Loucy (cell line): ENCODE measurements around the gene MCTP2.

Experiments
- H2AFZ ChIP-seq: fragments of 200-600 bp; sonication (generic); 2 replicates; pipeline ENCODE4 v1.6.0; 2016; ENCODE audit warnings: antibody characterized with exemption, mild to moderate bottlenecking, low read length, moderate library complexity
- H3F3A ChIP-seq: fragments of 200-600 bp; 2 replicates; pipeline ENCODE4 v1.6.0; 2016; ENCODE audit warnings: antibody characterized with exemption, low read depth, mild to moderate bottlenecking
- H3K27me3 ChIP-seq: fragments of 200-600 bp; sonication (generic); 2 replicates; pipeline ENCODE4 v1.6.1; 2014; ENCODE audit warnings: low read length, mild to moderate bottlenecking; ENCODE audit not compliant: insufficient read depth, poor library complexity, severe bottlenecking
- H3K36me3 ChIP-seq: fragments of 200-600 bp; sonication (generic); 2 replicates; pipeline ENCODE4 v1.6.1; 2016; ENCODE audit warnings: low read length; ENCODE audit not compliant: insufficient read depth
- H3K4me1 ChIP-seq: fragments of 200-600 bp; sonication (generic); 2 replicates; pipeline ENCODE4 v1.5.1; 2014; ENCODE audit warnings: low read length, mild to moderate bottlenecking; ENCODE audit not compliant: insufficient read depth, poor library complexity, severe bottlenecking
- H3K4me2 ChIP-seq: fragments of 200-600 bp; sonication (generic); 2 replicates; pipeline ENCODE4 v1.6.0; 2014; ENCODE audit warnings: antibody characterized with exemption, low read length, low read depth, mild to moderate bottlenecking; ENCODE audit not compliant: poor library complexity, severe bottlenecking
- H3K4me3 ChIP-seq: fragments of 200-600 bp; sonication (generic); 2 replicates; pipeline ENCODE4 v1.5.1; 2014; ENCODE audit warnings: low read length, mild to moderate bottlenecking, mixed read lengths; ENCODE audit not compliant: poor library complexity, severe bottlenecking
- H3K79me2 ChIP-seq: fragments of 200-600 bp; sonication (generic); 2 replicates; pipeline ENCODE4 v1.6.1; 2014; ENCODE audit warnings: low read length; ENCODE audit not compliant: insufficient read depth
- H3K9ac ChIP-seq: fragments of 200-600 bp; sonication (generic); 2 replicates; pipeline ENCODE4 v1.6.0; 2014; ENCODE audit warnings: mild to moderate bottlenecking, low read depth, low read length, moderate library complexity; ENCODE audit not compliant: poor library complexity, severe bottlenecking
- H3K9me2 ChIP-seq: fragments of 200-600 bp; sonication (generic); replicated peaks from 2 replicates; pipeline ENCODE4 v1.6.1; 2016; ENCODE audit warnings: low read depth, low read length, mixed read lengths
- H3K9me3 ChIP-seq: fragments of 200-600 bp; sonication (generic); 2 replicates; pipeline ENCODE4 v1.6.1; 2014; ENCODE audit warnings: mild to moderate bottlenecking, antibody characterized with exemption, low read length, low read depth; ENCODE audit not compliant: insufficient read depth
- H4K20me1 ChIP-seq: fragments of 200-600 bp; sonication (generic); 2 replicates; pipeline ENCODE4 v1.6.0; 2014; ENCODE audit warnings: antibody characterized with exemption, low read length, mild to moderate bottlenecking; ENCODE audit not compliant: insufficient read depth, poor library complexity, severe bottlenecking
- EZH2phosphoT487 ChIP-seq: fragments of 200-600 bp; IDR thresholded peaks from 2 replicates; pipeline ENCODE4 v1.6.1; 2018; ENCODE audit warnings: antibody characterized with exemption, mild to moderate bottlenecking, moderate library complexity, borderline replicate concordance
- TF ChIP-seq, protein P1 (sequence below): fragments of 200-600 bp; sonication (generic); conservative IDR thresholded peaks from 2 replicates; pipeline ENCODE4 v1.5.1; 2014; ENCODE audit warnings: mild to moderate bottlenecking, antibody characterized with exemption, low read length

The MCTP2 gene

DNA sequence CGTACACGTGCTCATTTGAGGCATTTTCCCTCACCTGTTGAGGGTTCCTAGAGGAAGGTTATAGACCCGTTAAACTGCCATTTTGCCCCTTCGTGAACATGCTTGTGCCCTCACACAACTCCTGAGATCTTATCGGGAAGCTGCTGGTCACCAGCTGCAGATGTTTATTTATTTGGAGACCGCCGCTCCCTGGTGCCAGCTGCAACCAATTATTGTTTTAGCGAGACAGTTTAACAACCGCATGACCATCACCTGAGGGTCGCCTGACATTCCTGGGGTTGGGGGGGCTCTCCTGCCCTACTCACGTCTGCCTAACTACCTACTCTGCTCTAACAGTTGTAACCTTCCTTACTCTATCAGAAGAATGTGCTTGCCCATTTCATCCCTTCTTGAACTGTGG is 292.5 kb downstream of the MCTP2 start:
- Histone ChIP-seq H3K79me2 (no peaks in the 10 kb centered on the region), H3K9ac (no peak overlapping the region), H3F3A (no peaks in the 10 kb centered on the region), H3K4me2 (no peak overlapping the region), H3K9me3 (no peaks in the 10 kb centered on the region), H3K9me2 (no peaks in the 10 kb centered on the region), H3K27me3 (no peaks in the 10 kb centered on the region), H3K4me1 (no peaks in the 10 kb centered on the region), H3K4me3 (no peak overlapping the region), H2AFZ (no peak overlapping the region), H4K20me1 (no peaks in the 10 kb centered on the region), H3K36me3 (no peaks in the 10 kb centered on the region)
- TF ChIP-seq, protein P1, sequence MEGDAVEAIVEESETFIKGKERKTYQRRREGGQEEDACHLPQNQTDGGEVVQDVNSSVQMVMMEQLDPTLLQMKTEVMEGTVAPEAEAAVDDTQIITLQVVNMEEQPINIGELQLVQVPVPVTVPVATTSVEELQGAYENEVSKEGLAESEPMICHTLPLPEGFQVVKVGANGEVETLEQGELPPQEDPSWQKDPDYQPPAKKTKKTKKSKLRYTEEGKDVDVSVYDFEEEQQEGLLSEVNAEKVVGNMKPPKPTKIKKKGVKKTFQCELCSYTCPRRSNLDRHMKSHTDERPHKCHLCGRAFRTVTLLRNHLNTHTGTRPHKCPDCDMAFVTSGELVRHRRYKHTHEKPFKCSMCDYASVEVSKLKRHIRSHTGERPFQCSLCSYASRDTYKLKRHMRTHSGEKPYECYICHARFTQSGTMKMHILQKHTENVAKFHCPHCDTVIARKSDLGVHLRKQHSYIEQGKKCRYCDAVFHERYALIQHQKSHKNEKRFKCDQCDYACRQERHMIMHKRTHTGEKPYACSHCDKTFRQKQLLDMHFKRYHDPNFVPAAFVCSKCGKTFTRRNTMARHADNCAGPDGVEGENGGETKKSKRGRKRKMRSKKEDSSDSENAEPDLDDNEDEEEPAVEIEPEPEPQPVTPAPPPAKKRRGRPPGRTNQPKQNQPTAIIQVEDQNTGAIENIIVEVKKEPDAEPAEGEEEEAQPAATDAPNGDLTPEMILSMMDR, result no peak
- TF ChIP-seq EZH2phosphoT487, result no peak

DNA sequence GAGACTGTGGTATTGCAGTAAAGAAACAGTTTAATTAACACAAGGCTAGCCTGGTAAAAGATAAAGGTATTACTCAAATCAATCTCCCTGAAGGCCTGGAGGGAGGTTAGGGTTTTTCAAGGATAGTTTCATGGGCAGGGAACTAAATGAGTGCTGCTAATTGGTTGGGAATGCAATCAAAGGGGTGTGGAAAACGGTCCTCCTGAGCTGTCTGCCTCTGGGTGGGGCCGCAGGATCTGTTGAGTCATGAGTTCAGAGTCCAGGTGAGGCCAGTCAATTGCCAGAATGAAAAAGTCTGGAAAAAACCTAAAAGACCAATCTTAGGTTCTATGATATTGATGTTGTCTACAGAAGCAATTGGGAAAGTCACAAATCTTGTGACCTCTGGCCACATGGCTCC is 293.2 kb downstream of the MCTP2 start:
- Histone ChIP-seq H3K4me2 (no peak overlapping the region), H2AFZ (no peak overlapping the region), H3K4me3 (no peak overlapping the region), H3K9ac (no peak overlapping the region), H4K20me1 (no peaks in the 10 kb centered on the region), H3K27me3 (no peaks in the 10 kb centered on the region), H3K9me2 (no peaks in the 10 kb centered on the region), H3K79me2 (no peaks in the 10 kb centered on the region), H3K36me3 (no peaks in the 10 kb centered on the region), H3F3A (no peaks in the 10 kb centered on the region), H3K4me1 (no peaks in the 10 kb centered on the region), H3K9me3 (no peaks in the 10 kb centered on the region)
- TF ChIP-seq, protein P1, result no peak
- no peak for TF ChIP-seq EZH2phosphoT487

DNA sequence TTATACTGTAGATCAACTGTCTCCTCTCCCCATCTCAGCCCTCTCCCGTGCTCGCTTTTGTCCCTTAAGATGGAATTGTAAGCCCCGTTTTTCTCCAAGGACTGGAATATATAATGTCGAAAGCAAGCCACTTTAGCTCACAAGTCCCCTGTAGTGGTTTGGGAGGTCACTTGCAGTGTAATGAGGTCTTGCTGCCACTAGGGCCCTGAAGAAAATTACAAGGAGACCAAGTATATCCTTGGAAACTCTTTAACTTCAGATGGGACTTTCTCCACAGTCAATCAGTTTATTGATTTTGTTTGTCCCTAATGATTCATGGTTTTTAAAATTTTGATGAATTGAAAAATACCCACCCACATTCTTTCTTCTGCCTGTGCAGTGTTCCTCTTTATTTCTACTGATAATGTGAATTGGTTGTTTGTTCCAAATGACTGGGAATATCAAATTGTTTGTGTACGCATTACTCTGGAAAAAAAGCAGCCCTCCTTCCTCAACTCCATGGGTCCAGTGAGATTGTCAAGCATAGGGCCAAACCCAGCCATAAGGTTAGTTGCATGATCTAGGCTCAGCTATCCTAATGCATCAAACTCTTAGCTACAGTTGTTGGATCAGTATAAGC is 294.8 kb downstream of the MCTP2 start:
- Histone ChIP-seq H3K27me3 (no peaks in the 10 kb centered on the region), H3K9ac (no peak overlapping the region), H3K4me3 (no peak overlapping the region), H3K4me2 (no peak overlapping the region), H3K4me1 (no peaks in the 10 kb centered on the region), H3K9me3 (no peaks in the 10 kb centered on the region), H3K9me2 (no peaks in the 10 kb centered on the region), H3K79me2 (no peaks in the 10 kb centered on the region), H2AFZ (no peak overlapping the region), H4K20me1 (no peaks in the 10 kb centered on the region), H3F3A (no peaks in the 10 kb centered on the region), H3K36me3 (no peaks in the 10 kb centered on the region)
- TF ChIP-seq EZH2phosphoT487, result no peak
- TF ChIP-seq, protein P1, result peak; percentile 70
